RPMI8226 (cell line): ENCODE results near the gene CPED1.

ENCODE experiments used
- DNase-seq: peaks from one replicate; pipeline ENCODE4 v3.0.0-alpha.2; 2015

The CPED1 gene

GRCh38 chr7:120988591-120989256, at the start of gene CPED1:
Gene CPED1 (plus strand): TSS chr7:120988711. CDS start chr7:120989622, 911 bp downstream.
- DNase-seq, result peak; percentile 88

- DNase-seq, result no peak
These were observed 49.2 kb upstream of the CPED1 start for GRCh38 chr7:120939345-120939744.

GRCh38 chr7:120941064-120941463, 47.4 kb upstream of the CPED1 start:
- DNase-seq, result peak; percentile 16

- DNase-seq, result no peak
These were observed 46.7 kb upstream of the CPED1 start for GRCh38 chr7:120941856-120942255.

- DNase-seq, result no peak
These were observed 45.6 kb upstream of the CPED1 start for GRCh38 chr7:120942861-120943260.

GRCh38 chr7:120944826-120945562, 43.5 kb upstream of the CPED1 start:
- no peak for DNase-seq

- no peak for DNase-seq
These were observed 40.5 kb upstream of the CPED1 start for GRCh38 chr7:120947980-120948379.

GRCh38 chr7:120949393-120949911, 39.1 kb upstream of the CPED1 start:
- no peak for DNase-seq

GRCh38 chr7:120949998-120950538, 38.4 kb upstream of the CPED1 start:
- DNase-seq, result no peak

- peak; percentile 99 for DNase-seq
These were observed 37.8 kb upstream of the CPED1 start, which contains the start of gene ING3 for GRCh38 chr7:120950539-120951308. Gene ING3 (plus strand): TSS chr7:120950777. CDS start chr7:120950897, 120 bp downstream.

GRCh38 chr7:120951309-120951699, 37.2 kb upstream of the CPED1 start:
- no peak for DNase-seq

- DNase-seq, result peak; percentile 26
These were observed 36.7 kb upstream of the CPED1 start for GRCh38 chr7:120951826-120952225.

GRCh38 chr7:120955577-120956149, 32.8 kb upstream of the CPED1 start:
- no peak for DNase-seq

GRCh38 chr7:120959929-120960484, 28.5 kb upstream of the CPED1 start:
- no peak for DNase-seq

- DNase-seq, result no peak
These were observed 27.8 kb upstream of the CPED1 start for GRCh38 chr7:120960714-120961113.

GRCh38 chr7:120961638-120962173, 26.8 kb upstream of the CPED1 start:
- DNase-seq, result no peak

- DNase-seq, result no peak
These were observed 24.4 kb upstream of the CPED1 start for GRCh38 chr7:120964088-120964487.

- no peak for DNase-seq
These were observed 21.6 kb upstream of the CPED1 start for GRCh38 chr7:120966961-120967360.

GRCh38 chr7:120973849-120974248, 14.7 kb upstream of the CPED1 start:
- DNase-seq, result no peak

GRCh38 chr7:120979765-120980499, 8.6 kb upstream of the CPED1 start:
- DNase-seq, result no peak

GRCh38 chr7:120981117-120981516, 7.4 kb upstream of the CPED1 start:
- DNase-seq, result no peak
